HepG2 (cell line): Measurements from ENCODE around the gene RTP2. TPM values are rescaled to one million over a fixed set of nuclear protein-coding genes. Genes with fewer than 3 reads are reported as not detected.

Source experiments
- HNRNPK ChIP-seq: fragments of 200-400 bp; formaldehyde crosslinking; IDR thresholded peaks from 2 replicates; pipeline ENCODE4 v1.6.1; 2018; ENCODE audit warnings: low read length, low read depth, moderate library complexity, mild to moderate bottlenecking; ENCODE audit not compliant: poor library complexity, severe bottlenecking
- HOXA3 ChIP-seq: sonication (generic); formaldehyde crosslinking; IDR thresholded peaks from 2 replicates; pipeline ENCODE4 v1.5.0; 2020; ENCODE audit warnings: missing genetic modification reagents
- NR1H2 ChIP-seq: sonication (generic); formaldehyde crosslinking; IDR thresholded peaks from 2 replicates; pipeline ENCODE4 v1.8.1; 2022; ENCODE audit warnings: low read depth, missing genetic modification reagents, borderline replicate concordance
- REST ChIP-seq, 2 experiments: IDR thresholded peaks; 2 replicates each; pipeline ENCODE4 v1.6.1; 2011 to 2012; ENCODE audit warnings: low read length in 2 of 2, borderline replicate concordance in 1 of 2, low read depth in 1 of 2, mild to moderate bottlenecking in 1 of 2, moderate library complexity in 1 of 2
- ZBTB8A ChIP-seq: sonication (generic); formaldehyde crosslinking; IDR thresholded peaks from 2 replicates; pipeline ENCODE4 v1.4.0; 2020; ENCODE audit warnings: mild to moderate bottlenecking, low read depth, missing genetic modification reagents, borderline replicate concordance
- ZNF124 ChIP-seq: sonication (generic); formaldehyde crosslinking; IDR thresholded peaks from 2 replicates; pipeline ENCODE4 v1.4.0; 2020; ENCODE audit warnings: missing genetic modification reagents
- ZNF280B ChIP-seq: sonication (generic); formaldehyde crosslinking; IDR thresholded peaks from 2 replicates; pipeline ENCODE4 v1.5.0; 2020; ENCODE audit warnings: missing genetic modification reagents, mild to moderate bottlenecking, borderline replicate concordance
- ZNF292 ChIP-seq: sonication (generic); formaldehyde crosslinking; IDR thresholded peaks from 2 replicates; pipeline ENCODE4 v1.8.1; 2022; ENCODE audit warnings: mild to moderate bottlenecking, low read depth, missing genetic modification reagents, borderline replicate concordance
- ZNF354B ChIP-seq: sonication (generic); formaldehyde crosslinking; IDR thresholded peaks from 2 replicates; pipeline ENCODE4 v1.8.0; 2022; ENCODE audit warnings: mild to moderate bottlenecking, missing genetic modification reagents
- ZNF446 ChIP-seq: sonication (generic); formaldehyde crosslinking; IDR thresholded peaks from 2 replicates; pipeline ENCODE4 v1.5.0; 2020; ENCODE audit warnings: mild to moderate bottlenecking, missing genetic modification reagents
- ZNF672 ChIP-seq: sonication (generic); formaldehyde crosslinking; IDR thresholded peaks from 2 replicates; pipeline ENCODE4 v1.8.1; 2022; ENCODE audit warnings: missing genetic modification reagents
- ZNF720 ChIP-seq: sonication (generic); formaldehyde crosslinking; IDR thresholded peaks from 2 replicates; pipeline ENCODE4 v1.4.0; 2020; ENCODE audit warnings: missing genetic modification reagents
- polyA plus RNA-seq, 8 experiments: library from polyadenylated mRNA; depleted of rRNA in 3 of 8; stranded (reverse) in 7 of 8; unstranded in 1 of 8; fragments of >200 nt; fragmentation: Illumina TruSeq in 4 of 8; extraction: Trizol in 4 of 8; gene quantifications; 2 replicates each; pipeline versions ENCODE4 v1.2.1 to v1.2.3, GENCODE V29; 2011 to 2016; ENCODE audit warnings: low read depth in 4 of 8, missing spikeins in 1 of 8, mixed read lengths in 1 of 8; ENCODE audit not compliant: insufficient read depth in 1 of 8
- total RNA-seq, 5 experiments: library from RNA; depleted of rRNA; stranded (reverse); fragments of >200 nt; fragmentation: Illumina TruSeq; extraction: Trizol; gene quantifications; 2 replicates each; pipeline ENCODE4 v1.2.3, GENCODE V29; 2016; ENCODE audit warnings: low read depth in 1 of 5
- TF ChIP-seq, protein P1 (sequence below): IDR thresholded peaks from 2 replicates; pipeline ENCODE4 v1.6.1; 2018; ENCODE audit warnings: missing genetic modification reagents
- TF ChIP-seq, protein P2 (sequence below): sonication (generic); formaldehyde crosslinking; IDR thresholded peaks from 2 replicates; pipeline ENCODE4 v1.5.1; 2020; ENCODE audit warnings: mild to moderate bottlenecking, missing genetic modification reagents
- TF ChIP-seq, protein P3 (sequence below): sonication (generic); formaldehyde crosslinking; conservative IDR thresholded peaks from 2 replicates; pipeline ENCODE4 v1.8.0; 2022; ENCODE audit warnings: missing genetic modification reagents

The RTP2 gene
- total and polyA plus RNA-seq, 2 of the 13 experiments (the other 11 are each of a cell fraction or from before 2014, with no cell fraction given) = not detected

DNA sequence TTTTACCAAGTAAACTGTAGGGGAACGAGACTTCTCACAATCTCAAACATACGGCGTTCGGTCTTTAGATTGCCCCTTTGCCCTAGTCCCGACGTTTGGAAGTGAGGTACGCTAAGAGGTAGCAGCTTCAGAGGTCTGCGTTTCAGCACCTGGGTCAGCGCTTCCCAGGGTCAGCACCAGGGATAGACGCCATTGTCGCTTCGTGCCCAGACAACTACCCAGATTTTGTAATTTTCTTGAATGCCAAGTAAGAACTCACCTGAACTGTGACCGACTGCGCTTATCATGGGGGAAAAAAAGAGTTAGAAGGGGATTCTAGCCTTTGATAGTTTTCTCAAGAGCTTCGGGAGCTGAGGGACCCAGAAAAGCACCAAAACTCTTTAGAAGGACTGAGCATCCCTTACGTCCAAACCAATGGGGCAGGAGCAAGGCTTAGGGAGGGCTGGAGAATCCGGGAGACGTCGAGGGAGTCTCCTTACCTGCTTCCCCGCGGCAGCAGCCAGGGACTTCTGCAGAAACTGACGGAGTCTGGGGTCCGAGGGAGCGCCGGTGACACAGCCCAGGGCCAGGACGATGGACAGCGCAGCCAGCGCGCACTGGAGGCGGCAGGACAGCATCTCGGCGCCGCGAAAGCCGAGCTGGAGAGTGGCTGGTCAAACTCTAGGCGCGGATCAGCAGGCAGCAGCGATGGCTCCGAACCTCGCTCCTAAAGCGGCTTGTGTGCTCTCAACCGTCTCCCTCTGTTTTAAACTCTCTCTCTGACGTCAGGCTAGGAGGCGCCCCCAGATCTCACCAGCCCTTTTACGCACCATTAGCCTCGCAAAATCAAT is 32.5 kb downstream of the RTP2 start, which contains the start of gene SST (continued):
- TF ChIP-seq, protein P1, sequence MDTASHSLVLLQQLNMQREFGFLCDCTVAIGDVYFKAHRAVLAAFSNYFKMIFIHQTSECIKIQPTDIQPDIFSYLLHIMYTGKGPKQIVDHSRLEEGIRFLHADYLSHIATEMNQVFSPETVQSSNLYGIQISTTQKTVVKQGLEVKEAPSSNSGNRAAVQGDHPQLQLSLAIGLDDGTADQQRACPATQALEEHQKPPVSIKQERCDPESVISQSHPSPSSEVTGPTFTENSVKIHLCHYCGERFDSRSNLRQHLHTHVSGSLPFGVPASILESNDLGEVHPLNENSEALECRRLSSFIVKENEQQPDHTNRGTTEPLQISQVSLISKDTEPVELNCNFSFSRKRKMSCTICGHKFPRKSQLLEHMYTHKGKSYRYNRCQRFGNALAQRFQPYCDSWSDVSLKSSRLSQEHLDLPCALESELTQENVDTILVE (CRISPR knock-in tag) = peak; percentile 99
- TF ChIP-seq ZNF672 = no peak
- TF ChIP-seq HNRNPK = no peak
- 0 out of 2 replicates have a peak, but pooled peaks have one; percentile 54 for TF ChIP-seq ZNF354B
- TF ChIP-seq, protein P2, sequence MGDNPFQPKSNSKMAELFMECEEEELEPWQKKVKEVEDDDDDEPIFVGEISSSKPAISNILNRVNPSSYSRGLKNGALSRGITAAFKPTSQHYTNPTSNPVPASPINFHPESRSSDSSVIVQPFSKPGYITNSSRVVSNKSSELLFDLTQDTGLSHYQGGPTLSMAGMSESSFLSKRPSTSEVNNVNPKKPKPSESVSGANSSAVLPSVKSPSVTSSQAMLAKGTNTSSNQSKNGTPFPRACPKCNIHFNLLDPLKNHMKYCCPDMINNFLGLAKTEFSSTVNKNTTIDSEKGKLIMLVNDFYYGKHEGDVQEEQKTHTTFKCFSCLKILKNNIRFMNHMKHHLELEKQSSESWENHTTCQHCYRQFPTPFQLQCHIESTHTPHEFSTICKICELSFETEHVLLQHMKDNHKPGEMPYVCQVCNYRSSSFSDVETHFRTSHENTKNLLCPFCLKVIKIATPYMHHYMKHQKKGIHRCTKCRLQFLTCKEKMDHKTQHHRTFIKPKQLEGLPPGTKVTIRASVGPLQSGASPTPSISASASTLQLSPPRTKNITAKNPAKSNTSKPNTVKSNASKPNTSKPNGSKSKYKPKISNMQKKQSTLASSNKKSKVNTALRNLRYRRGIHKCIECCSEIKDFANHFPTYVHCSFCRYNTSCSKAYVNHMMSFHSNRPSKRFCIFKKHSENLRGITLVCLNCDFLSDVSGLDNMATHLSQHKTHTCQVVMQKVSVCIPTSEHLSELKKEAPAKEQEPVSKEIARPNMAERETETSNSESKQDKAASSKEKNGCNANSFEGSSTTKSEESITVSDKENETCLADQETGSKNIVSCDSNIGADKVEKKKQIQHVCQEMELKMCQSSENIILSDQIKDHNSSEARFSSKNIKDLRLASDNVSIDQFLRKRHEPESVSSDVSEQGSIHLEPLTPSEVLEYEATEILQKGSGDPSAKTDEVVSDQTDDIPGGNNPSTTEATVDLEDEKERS (CRISPR knock-in tag) = peak; percentile 81; the same call in 1 of the 2 replicates
- peak; percentile 97; the same call in 1 of the 2 replicates for TF ChIP-seq ZNF446 (CRISPR knock-in tag)
- TF ChIP-seq NR1H2 (CRISPR knock-in tag) = no peak
- peak; percentile 80 for TF ChIP-seq HOXA3
- TF ChIP-seq ZNF720 (CRISPR knock-in tag) = peak; percentile 98
- TF ChIP-seq ZNF292 (CRISPR knock-in tag) = no peak
- TF ChIP-seq ZBTB8A = no peak
- TF ChIP-seq, protein P3, sequence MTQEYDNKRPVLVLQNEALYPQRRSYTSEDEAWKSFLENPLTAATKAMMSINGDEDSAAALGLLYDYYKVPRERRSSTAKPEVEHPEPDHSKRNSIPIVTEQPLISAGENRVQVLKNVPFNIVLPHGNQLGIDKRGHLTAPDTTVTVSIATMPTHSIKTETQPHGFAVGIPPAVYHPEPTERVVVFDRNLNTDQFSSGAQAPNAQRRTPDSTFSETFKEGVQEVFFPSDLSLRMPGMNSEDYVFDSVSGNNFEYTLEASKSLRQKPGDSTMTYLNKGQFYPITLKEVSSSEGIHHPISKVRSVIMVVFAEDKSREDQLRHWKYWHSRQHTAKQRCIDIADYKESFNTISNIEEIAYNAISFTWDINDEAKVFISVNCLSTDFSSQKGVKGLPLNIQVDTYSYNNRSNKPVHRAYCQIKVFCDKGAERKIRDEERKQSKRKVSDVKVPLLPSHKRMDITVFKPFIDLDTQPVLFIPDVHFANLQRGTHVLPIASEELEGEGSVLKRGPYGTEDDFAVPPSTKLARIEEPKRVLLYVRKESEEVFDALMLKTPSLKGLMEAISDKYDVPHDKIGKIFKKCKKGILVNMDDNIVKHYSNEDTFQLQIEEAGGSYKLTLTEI (CRISPR knock-in tag) = no peak
- TF ChIP-seq REST (IDR thresholded peaks at IDR 0.05; ENCODE audit: borderline replicate concordance in 1 of 2, low read depth in 1 of 2, low read length in 2 of 2) = peak; percentile 98 to 99
- TF ChIP-seq ZNF124 (CRISPR knock-in tag) = peak; percentile 99
- peak; percentile 87; the same call in 1 of the 2 replicates for TF ChIP-seq ZNF280B (CRISPR knock-in tag)
